ENCODE measurements around the gene TBC1D9B.

TBC1D9B gene

DNA sequence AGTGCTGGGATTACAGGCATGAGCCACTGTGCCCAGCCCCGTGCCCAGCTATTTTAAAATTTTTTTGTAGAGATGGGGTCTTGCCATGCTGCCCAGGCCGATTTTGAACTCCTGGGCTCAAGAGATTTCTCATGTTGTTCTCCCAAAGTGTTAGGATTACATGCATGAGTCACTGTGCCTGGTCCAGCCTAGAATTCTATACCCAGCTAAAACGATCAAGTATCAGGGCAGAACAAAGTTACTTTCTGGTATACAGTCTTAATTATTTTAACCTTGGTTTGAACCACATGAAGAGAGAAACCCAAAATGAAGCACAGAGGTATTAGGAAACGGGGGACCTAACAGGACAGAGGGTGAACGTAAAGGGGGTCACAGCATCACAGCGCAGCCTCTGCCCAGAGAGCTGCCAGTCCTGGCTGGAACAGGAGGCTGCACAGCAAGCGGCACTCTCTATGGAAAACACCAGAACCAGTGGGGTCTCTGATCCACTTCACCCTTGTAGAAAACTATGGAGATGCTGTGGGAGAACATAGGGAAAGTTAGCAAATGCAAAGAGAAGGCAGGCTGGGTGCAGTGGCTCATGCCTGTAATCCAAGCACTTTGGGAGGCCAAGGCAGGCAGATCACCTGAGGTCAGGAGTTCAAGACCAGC is 76.8 kb downstream of the TBC1D9B start:
- Histone ChIP-seq H3K4me1 (no peaks in the 10 kb centered on the region), H3K36me3 (ENCODE audit: control insufficient read depth, insufficient read depth, low read length) (no peaks in the 10 kb centered on the region), H3K4me2 (ENCODE audit: low read length) (no peak overlapping the region), H3K79me2 (peaks cover 19% of the 10 kb centered on the region), H3K9ac (no peak overlapping the region), H3K4me3 (ENCODE audit: low read depth, low read length) (no peak overlapping the region), H3K27ac (no peak overlapping the region), H3K9me3 (ENCODE audit: control insufficient read depth, low read length) (no peaks in the 10 kb centered on the region), H2AFZ (no peak overlapping the region), H3K27me3 (ENCODE audit: control insufficient read depth, insufficient read depth, low read length) (no peaks in the 10 kb centered on the region)
- TF ChIP-seq CTCF (IDR thresholded peaks at IDR 0.05), result no peak

DNA sequence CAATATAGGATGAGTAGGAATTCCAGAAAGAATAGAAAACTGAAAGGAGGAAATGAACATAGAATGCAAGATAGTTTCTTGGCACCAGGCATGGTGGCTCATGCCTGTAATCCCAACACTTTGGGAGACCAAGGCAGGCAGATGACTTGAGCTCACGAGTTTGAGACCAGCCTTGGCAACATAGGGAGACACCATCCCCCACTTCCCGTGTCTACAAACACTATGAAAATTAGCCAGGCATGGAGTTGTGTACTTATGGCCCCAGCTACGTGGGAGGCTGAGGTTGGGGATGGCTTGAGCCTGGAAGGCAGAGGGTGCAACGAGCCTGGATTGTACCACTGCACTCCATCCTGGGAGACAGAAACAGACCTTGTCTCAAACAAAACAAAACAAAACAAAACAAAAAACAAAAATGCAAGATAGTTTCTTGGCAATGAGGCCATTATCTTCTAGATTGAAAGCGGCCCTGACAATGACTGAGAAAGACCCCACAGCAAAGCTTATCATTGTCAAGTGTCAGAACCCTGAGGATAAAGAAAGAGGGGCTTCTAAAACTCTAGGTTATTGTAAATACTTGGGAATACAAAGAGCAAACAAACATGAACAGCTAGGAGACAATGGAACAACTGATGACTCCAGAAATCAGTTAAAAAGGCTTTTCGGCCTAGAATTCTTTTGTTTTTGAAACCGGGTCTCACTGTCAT is 77.8 kb downstream of the TBC1D9B start:
- H2AFZ ChIP-seq, result no peak overlapping the region
- no peak overlapping the region for H3K27ac ChIP-seq
- H3K4me3 ChIP-seq (ENCODE audit: low read depth, low read length), result no peak overlapping the region
- no peaks in the 10 kb centered on the region for H3K27me3 ChIP-seq (ENCODE audit: control insufficient read depth, insufficient read depth, low read length)
- H3K36me3 ChIP-seq (ENCODE audit: control insufficient read depth, insufficient read depth, low read length), result no peaks in the 10 kb centered on the region
- H3K4me2 ChIP-seq (ENCODE audit: low read length), result no peak overlapping the region
- no peaks in the 10 kb centered on the region for H3K4me1 ChIP-seq
- H3K9ac ChIP-seq, result no peak overlapping the region
- no peaks in the 10 kb centered on the region for H3K9me3 ChIP-seq (ENCODE audit: control insufficient read depth, low read length)
- TF ChIP-seq CTCF (IDR thresholded peaks at IDR 0.05), result no peak
- H3K79me2 ChIP-seq, result peaks cover 24% of the 10 kb centered on the region

GRCh38 chr5:179828756-179829421 is 78.8 kb downstream of the TBC1D9B start:
- no peaks in the 10 kb centered on the region for H3K36me3 ChIP-seq (ENCODE audit: control insufficient read depth, insufficient read depth, low read length)
- no peak for TF ChIP-seq CTCF (IDR thresholded peaks at IDR 0.05)
- H3K4me1 ChIP-seq, result no peaks in the 10 kb centered on the region
- H3K79me2 ChIP-seq, result peaks cover 27% of the 10 kb centered on the region
- H3K27ac ChIP-seq, result no peak overlapping the region
- no peak overlapping the region for H3K9ac ChIP-seq
- H3K9me3 ChIP-seq (ENCODE audit: control insufficient read depth, low read length), result no peaks in the 10 kb centered on the region
- no peak overlapping the region for H3K4me2 ChIP-seq (ENCODE audit: low read length)
- H3K4me3 ChIP-seq (ENCODE audit: low read depth, low read length), result no peak overlapping the region
- no peak overlapping the region for H2AFZ ChIP-seq
- no peaks in the 10 kb centered on the region for H3K27me3 ChIP-seq (ENCODE audit: control insufficient read depth, insufficient read depth, low read length)

GRCh38 chr5:179827680-179828079 is 80.0 kb downstream of the TBC1D9B start:
- Histone ChIP-seq H3K9me3 (ENCODE audit: control insufficient read depth, low read length) (no peaks in the 10 kb centered on the region), H3K79me2 (peaks cover 33% of the 10 kb centered on the region), H3K36me3 (ENCODE audit: control insufficient read depth, insufficient read depth, low read length) (no peaks in the 10 kb centered on the region), H2AFZ (no peak overlapping the region), H3K27me3 (ENCODE audit: control insufficient read depth, insufficient read depth, low read length) (no peaks in the 10 kb centered on the region), H3K4me2 (ENCODE audit: low read length) (no peak overlapping the region), H3K9ac (no peak overlapping the region), H3K4me3 (ENCODE audit: low read depth, low read length) (no peak overlapping the region), H3K4me1 (peaks cover 4% of the 10 kb centered on the region), H3K27ac (no peak overlapping the region)
- TF ChIP-seq CTCF (IDR thresholded peaks at IDR 0.05), result no peak
